T-helper 1 cell treated with Interleukin-12 subunit alpha and Interleukin-12 subunit beta and Interleukin-4 antibody, amounts not matched to agents 30 μg/mL and 1 μg/mL, for 36 hours (primary cell): ENCODE data around the gene GUCA1A.
"Not testable (repeated sequence)": the region's sequence is repeated elsewhere in the genome, so short reads cannot be mapped to it uniquely, and the experiment has no call there.

Source experiments
- H3K27ac Mint-ChIP-seq: one replicate; pipeline ENCODE4 v1.8.0; 2021; ENCODE audit warnings: mild to moderate bottlenecking, mixed read lengths
- H3K27me3 Mint-ChIP-seq: one replicate; pipeline ENCODE4 v1.8.0; 2021; ENCODE audit warnings: low read depth, mixed read lengths
- H3K36me3 Mint-ChIP-seq: one replicate; pipeline ENCODE4 v1.8.0; 2021; ENCODE audit warnings: low read depth, mixed read lengths
- H3K4me1 Mint-ChIP-seq: one replicate; pipeline ENCODE4 v1.8.0; 2021; ENCODE audit warnings: low read depth, mixed read lengths
- H3K4me3 Mint-ChIP-seq: one replicate; pipeline ENCODE4 v1.8.0; 2021; ENCODE audit warnings: mild to moderate bottlenecking, moderate library complexity, mixed read lengths
- H3K9me3 Mint-ChIP-seq: one replicate; pipeline ENCODE4 v1.8.0; 2021; ENCODE audit warnings: mixed read lengths

The GUCA1A gene

GRCh38 chr6:42156638-42157037, 16.5 kb upstream of the GUCA1A start:
- no peak overlapping the region for H3K4me3 Mint-ChIP-seq
- H3K36me3 Mint-ChIP-seq, result no peaks in the 10 kb centered on the region
- H3K9me3 Mint-ChIP-seq, result no peaks in the 10 kb centered on the region
- no peak overlapping the region for H3K27ac Mint-ChIP-seq
- H3K27me3 Mint-ChIP-seq, result peaks cover 11% of the 10 kb centered on the region
- no peaks in the 10 kb centered on the region for H3K4me1 Mint-ChIP-seq

GRCh38 chr6:42158011-42158410, 15.2 kb upstream of the GUCA1A start:
- H3K36me3 Mint-ChIP-seq, result no peaks in the 10 kb centered on the region
- H3K27ac Mint-ChIP-seq, result no peak overlapping the region
- H3K27me3 Mint-ChIP-seq, result peaks cover 11% of the 10 kb centered on the region
- no peaks in the 10 kb centered on the region for H3K9me3 Mint-ChIP-seq
- no peaks in the 10 kb centered on the region for H3K4me1 Mint-ChIP-seq
- H3K4me3 Mint-ChIP-seq, result no peak overlapping the region

- no peaks in the 10 kb centered on the region for H3K36me3 Mint-ChIP-seq
- H3K4me3 Mint-ChIP-seq, result no peak overlapping the region
- H3K9me3 Mint-ChIP-seq, result no peaks in the 10 kb centered on the region
- H3K27ac Mint-ChIP-seq, result no peak overlapping the region
- no peaks in the 10 kb centered on the region for H3K4me1 Mint-ChIP-seq
- H3K27me3 Mint-ChIP-seq, result peaks cover 11% of the 10 kb centered on the region
Observed at GRCh38 chr6:42158631-42159030, 14.5 kb upstream of the GUCA1A start.

GRCh38 chr6:42159431-42160024, 13.6 kb upstream of the GUCA1A start:
- H3K27ac Mint-ChIP-seq, result no peak overlapping the region
- no peak overlapping the region for H3K4me3 Mint-ChIP-seq
- H3K27me3 Mint-ChIP-seq, result peaks cover 11% of the 10 kb centered on the region
- H3K36me3 Mint-ChIP-seq, result no peaks in the 10 kb centered on the region
- no peaks in the 10 kb centered on the region for H3K9me3 Mint-ChIP-seq
- H3K4me1 Mint-ChIP-seq, result no peaks in the 10 kb centered on the region

- Mint-ChIP-seq H3K27ac (no peak overlapping the region), H3K27me3 (peaks cover 11% of the 10 kb centered on the region), H3K4me1 (peaks cover 5% of the 10 kb centered on the region), H3K4me3 (no peak overlapping the region), H3K9me3 (no peaks in the 10 kb centered on the region), H3K36me3 (no peaks in the 10 kb centered on the region)
Observed at GRCh38 chr6:42162384-42162783, 10.8 kb upstream of the GUCA1A start.

GRCh38 chr6:42162812-42163211, 10.4 kb upstream of the GUCA1A start:
- H3K9me3 Mint-ChIP-seq, result no peaks in the 10 kb centered on the region
- peaks cover 11% of the 10 kb centered on the region for H3K27me3 Mint-ChIP-seq
- H3K36me3 Mint-ChIP-seq, result no peaks in the 10 kb centered on the region
- no peak overlapping the region for H3K4me3 Mint-ChIP-seq
- H3K4me1 Mint-ChIP-seq, result peaks cover 5% of the 10 kb centered on the region
- H3K27ac Mint-ChIP-seq, result no peak overlapping the region

GRCh38 chr6:42163981-42164380, 9.2 kb upstream of the GUCA1A start:
- no peaks in the 10 kb centered on the region for H3K9me3 Mint-ChIP-seq
- H3K4me1 Mint-ChIP-seq, result peaks cover 5% of the 10 kb centered on the region
- H3K4me3 Mint-ChIP-seq, result no peak overlapping the region
- peaks cover 11% of the 10 kb centered on the region for H3K27me3 Mint-ChIP-seq
- no peak overlapping the region for H3K27ac Mint-ChIP-seq
- H3K36me3 Mint-ChIP-seq, result no peaks in the 10 kb centered on the region

GRCh38 chr6:42165016-42165415, 8.1 kb upstream of the GUCA1A start:
- no peaks in the 10 kb centered on the region for H3K36me3 Mint-ChIP-seq
- no peak overlapping the region for H3K4me3 Mint-ChIP-seq
- H3K27ac Mint-ChIP-seq, result no peak overlapping the region
- H3K27me3 Mint-ChIP-seq, result peaks cover 11% of the 10 kb centered on the region
- H3K9me3 Mint-ChIP-seq, result no peaks in the 10 kb centered on the region
- H3K4me1 Mint-ChIP-seq, result peaks cover 5% of the 10 kb centered on the region

- no peaks in the 10 kb centered on the region for H3K9me3 Mint-ChIP-seq
- H3K27ac Mint-ChIP-seq, result no peak overlapping the region
- peaks cover 3% of the 10 kb centered on the region for H3K27me3 Mint-ChIP-seq
- peaks cover 5% of the 10 kb centered on the region for H3K4me1 Mint-ChIP-seq
- no peaks in the 10 kb centered on the region for H3K36me3 Mint-ChIP-seq
- no peak overlapping the region for H3K4me3 Mint-ChIP-seq
Observed at GRCh38 chr6:42166444-42167141, 6.6 kb upstream of the GUCA1A start.

GRCh38 chr6:42168650-42169049, 4.5 kb upstream of the GUCA1A start:
- Mint-ChIP-seq H3K4me1 (peaks cover 5% of the 10 kb centered on the region), H3K27ac (no peak overlapping the region), H3K36me3 (no peaks in the 10 kb centered on the region), H3K4me3 (no peak overlapping the region), H3K27me3 (no peaks in the 10 kb centered on the region), H3K9me3 (no peaks in the 10 kb centered on the region)

- not testable (repeated sequence) for H3K27me3 Mint-ChIP-seq, H3K4me1 Mint-ChIP-seq, H3K9me3 Mint-ChIP-seq, H3K36me3 Mint-ChIP-seq, H3K27ac Mint-ChIP-seq, H3K4me3 Mint-ChIP-seq
Observed at GRCh38 chr6:42169780-42170179, 3.4 kb upstream of the GUCA1A start.

GRCh38 chr6:42171813-42172581, 1.2 kb upstream of the GUCA1A start:
- no peak overlapping the region for H3K4me3 Mint-ChIP-seq
- no peaks in the 10 kb centered on the region for H3K36me3 Mint-ChIP-seq
- no peaks in the 10 kb centered on the region for H3K9me3 Mint-ChIP-seq
- H3K4me1 Mint-ChIP-seq, result no peaks in the 10 kb centered on the region
- no peak overlapping the region for H3K27ac Mint-ChIP-seq
- H3K27me3 Mint-ChIP-seq, result no peaks in the 10 kb centered on the region

GRCh38 chr6:42175860-42176259, 2.7 kb downstream of the GUCA1A start:
- no peaks in the 10 kb centered on the region for H3K27me3 Mint-ChIP-seq
- H3K4me3 Mint-ChIP-seq, result no peak overlapping the region
- no peaks in the 10 kb centered on the region for H3K4me1 Mint-ChIP-seq
- H3K36me3 Mint-ChIP-seq, result no peaks in the 10 kb centered on the region
- H3K27ac Mint-ChIP-seq, result no peak overlapping the region
- no peaks in the 10 kb centered on the region for H3K9me3 Mint-ChIP-seq

GRCh38 chr6:42176981-42177380, 3.8 kb downstream of the GUCA1A start:
- Mint-ChIP-seq H3K9me3 (no peaks in the 10 kb centered on the region), H3K27me3 (no peaks in the 10 kb centered on the region), H3K36me3 (no peaks in the 10 kb centered on the region), H3K4me1 (no peaks in the 10 kb centered on the region), H3K27ac (no peak overlapping the region), H3K4me3 (no peak overlapping the region)
